ENCODE data around the gene KRTAP10-11.

DNA sequence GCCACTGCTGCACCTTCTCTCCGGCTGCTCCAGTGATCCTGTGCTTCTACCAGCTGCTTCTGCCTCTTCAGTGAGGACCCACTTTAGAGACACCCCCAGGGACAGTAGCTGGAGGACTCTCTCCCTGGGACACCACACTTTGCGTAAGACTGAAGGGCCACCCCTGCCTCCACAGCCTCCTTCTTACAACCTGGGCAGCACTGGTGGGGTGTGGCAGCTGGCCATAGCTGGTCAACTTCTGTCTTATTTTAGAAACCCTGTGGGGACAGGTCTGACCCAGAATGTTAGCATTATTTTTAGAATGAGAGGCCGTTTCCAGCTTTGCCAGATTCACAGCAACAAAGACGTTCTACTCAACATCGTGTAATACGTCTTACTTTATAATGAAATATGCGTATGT is 20.5 kb upstream of the KRTAP10-11 start:
- TF ChIP-seq, protein P1, sequence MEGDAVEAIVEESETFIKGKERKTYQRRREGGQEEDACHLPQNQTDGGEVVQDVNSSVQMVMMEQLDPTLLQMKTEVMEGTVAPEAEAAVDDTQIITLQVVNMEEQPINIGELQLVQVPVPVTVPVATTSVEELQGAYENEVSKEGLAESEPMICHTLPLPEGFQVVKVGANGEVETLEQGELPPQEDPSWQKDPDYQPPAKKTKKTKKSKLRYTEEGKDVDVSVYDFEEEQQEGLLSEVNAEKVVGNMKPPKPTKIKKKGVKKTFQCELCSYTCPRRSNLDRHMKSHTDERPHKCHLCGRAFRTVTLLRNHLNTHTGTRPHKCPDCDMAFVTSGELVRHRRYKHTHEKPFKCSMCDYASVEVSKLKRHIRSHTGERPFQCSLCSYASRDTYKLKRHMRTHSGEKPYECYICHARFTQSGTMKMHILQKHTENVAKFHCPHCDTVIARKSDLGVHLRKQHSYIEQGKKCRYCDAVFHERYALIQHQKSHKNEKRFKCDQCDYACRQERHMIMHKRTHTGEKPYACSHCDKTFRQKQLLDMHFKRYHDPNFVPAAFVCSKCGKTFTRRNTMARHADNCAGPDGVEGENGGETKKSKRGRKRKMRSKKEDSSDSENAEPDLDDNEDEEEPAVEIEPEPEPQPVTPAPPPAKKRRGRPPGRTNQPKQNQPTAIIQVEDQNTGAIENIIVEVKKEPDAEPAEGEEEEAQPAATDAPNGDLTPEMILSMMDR (IDR thresholded peaks at IDR 0.05): no peak
- no peak for TF ChIP-seq POLR2A (IDR thresholded peaks at IDR 0.05)
